Skin epidermis (tissue), 12 donors: ENCODE data around the gene CARD14.

Source experiments
- H3K27ac ChIP-seq, 21 experiments: fragments of 200-600 bp; sonication (generic) in 11 of 21; one replicate each; pipeline ENCODE4 v1.5.0; 2020; ENCODE audit warnings: mild to moderate bottlenecking in 3 of 21, inconsistent platforms in 2 of 21, moderate library complexity in 2 of 21
- H3K4me3 ChIP-seq, 7 experiments: fragments of 200-600 bp; sonication (generic) in 2 of 7; one replicate each; pipeline ENCODE4 v1.5.0; 2020; ENCODE audit warnings: inconsistent platforms in 2 of 7, mild to moderate bottlenecking in 2 of 7, moderate library complexity in 1 of 7

Gene CARD14

DNA sequence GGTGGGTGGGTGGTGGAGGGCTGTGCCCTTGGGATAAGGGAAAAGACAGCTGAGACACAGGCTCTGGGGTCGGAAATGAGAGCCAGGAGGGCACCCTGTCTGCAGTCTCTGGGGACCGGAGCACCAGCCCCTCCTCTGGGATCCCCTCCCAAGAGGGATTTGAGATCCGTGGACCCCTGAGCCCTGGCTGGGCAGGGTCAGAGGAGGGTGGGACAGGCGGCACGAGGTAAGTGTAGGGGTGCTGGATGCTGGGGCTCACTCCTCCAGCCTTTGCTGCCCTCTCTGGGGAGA is 49.9 kb downstream of the CARD14 start:
- Histone ChIP-seq H3K27ac (peak overlapping the region; percentile 71 to 98 (median 90)), H3K4me3 (peak overlapping the region; percentile 74 to 95 (median 86))

DNA sequence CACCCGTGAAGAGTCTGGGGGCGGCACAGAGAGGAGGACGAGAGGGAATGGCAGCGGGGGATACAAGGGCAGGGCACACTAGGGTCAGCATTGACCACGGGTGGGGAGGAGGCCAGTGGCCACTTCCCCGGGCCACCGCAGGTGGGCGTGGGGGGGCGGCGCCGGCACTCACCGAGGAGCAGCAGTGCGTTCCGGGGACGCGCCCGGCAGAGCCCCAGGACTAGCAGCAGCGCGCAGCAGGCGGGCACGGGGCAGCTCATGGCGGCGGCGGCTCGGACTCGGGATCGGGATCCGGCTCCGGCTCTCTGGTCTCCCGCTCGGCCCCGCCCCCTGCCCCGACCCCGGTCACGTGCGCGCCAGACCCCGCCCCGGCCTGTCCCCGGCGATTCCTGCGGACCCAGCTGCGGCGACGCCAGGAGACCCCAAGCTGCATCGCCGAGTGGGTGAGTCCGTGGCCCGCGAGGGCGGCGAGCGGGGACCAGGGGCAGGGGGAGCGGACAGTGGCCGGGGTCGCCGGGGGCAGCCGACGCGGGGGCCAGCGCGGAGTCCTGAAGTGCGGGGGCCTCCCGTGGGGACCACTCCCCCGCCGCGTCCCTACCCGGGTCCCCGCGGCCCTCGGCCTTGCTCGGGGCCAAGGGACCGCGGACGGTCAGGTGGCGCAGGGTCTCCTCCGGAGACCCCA is 50.4 kb downstream of the CARD14 start, which contains the start of the genes SGSH and SLC26A11:
SGSH (minus strand) TSS at position 280 of the 682 bp plus-strand sequence; CDS start at position 260, 20 bp downstream.
SLC26A11 (plus strand) TSS at position 374 of the 682 bp plus-strand sequence. CDS start 1,134 bp downstream, outside the sequence.
- peak within 1 kb of the TSS; percentile 74 to 95 (median 86) for H3K4me3 ChIP-seq
- H3K27ac ChIP-seq, result peak within 1 kb of the TSS; percentile 71 to 98 (median 90)

DNA sequence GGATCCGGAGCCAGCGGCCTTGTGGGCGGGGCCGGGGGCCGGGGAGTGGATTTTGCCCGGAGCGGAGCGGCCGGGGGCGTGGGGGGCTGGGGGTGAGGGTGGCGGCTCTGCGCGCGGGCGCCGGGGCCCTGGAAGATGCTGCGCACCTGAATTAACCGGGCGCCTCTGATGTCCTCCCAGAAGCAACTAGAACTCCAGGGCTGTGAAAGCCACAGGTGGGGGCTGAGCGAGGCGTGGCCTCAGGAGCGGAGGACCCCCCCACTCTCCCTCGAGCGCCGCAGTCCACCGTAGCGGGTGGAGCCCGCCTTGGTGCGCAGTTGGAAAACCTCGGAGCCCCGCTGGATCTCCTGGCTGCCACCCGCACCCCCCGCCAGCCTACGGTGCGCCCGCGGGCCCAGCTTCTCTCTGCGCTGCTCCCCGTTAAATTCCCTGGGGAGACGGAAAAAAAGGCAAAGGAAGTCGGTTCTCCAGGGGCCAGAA is 50.9 kb downstream of the CARD14 start:
- peak overlapping the region; percentile 74 to 95 (median 86) for H3K4me3 ChIP-seq
- peak overlapping the region; percentile 71 to 98 (median 90) for H3K27ac ChIP-seq

DNA sequence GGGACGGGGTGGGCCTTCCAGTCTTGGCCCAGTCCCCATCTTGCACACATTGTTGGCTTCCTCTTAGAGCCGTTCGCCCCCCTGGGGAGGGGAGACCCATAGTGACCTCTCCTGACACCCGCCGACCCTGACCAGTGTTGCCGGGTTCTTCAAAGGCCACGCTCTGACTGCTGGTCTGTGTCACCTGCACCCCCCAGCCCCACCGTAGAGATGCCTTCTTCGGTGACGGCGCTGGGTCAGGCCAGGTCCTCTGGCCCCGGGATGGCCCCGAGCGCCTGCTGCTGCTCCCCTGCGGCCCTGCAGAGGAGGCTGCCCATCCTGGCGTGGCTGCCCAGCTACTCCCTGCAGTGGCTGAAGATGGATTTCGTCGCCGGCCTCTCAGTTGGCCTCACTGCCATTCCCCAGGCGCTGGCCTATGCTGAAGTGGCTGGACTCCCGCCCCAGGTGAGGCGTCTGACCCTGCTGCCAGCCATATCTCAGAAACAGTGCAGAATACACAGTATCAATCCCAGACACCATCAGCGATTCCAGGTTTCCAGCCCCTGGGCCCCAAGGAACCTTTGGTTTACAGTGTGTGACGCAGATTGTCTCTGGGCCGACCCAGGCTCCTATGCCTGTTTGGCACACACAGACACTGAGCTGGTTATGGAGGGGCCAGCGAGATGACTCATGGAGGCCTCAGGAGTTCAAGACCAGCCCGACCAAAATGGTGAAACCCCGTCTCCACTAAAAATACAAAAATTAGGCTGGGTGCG is 51.7 kb downstream of the CARD14 start:
- Histone ChIP-seq H3K27ac (peak overlapping the region in 5 of 21 experiments; percentile 82 to 98 (median 91)), H3K4me3 (peak overlapping the region in 6 of 7 experiments; percentile 74 to 95 (median 90))

DNA sequence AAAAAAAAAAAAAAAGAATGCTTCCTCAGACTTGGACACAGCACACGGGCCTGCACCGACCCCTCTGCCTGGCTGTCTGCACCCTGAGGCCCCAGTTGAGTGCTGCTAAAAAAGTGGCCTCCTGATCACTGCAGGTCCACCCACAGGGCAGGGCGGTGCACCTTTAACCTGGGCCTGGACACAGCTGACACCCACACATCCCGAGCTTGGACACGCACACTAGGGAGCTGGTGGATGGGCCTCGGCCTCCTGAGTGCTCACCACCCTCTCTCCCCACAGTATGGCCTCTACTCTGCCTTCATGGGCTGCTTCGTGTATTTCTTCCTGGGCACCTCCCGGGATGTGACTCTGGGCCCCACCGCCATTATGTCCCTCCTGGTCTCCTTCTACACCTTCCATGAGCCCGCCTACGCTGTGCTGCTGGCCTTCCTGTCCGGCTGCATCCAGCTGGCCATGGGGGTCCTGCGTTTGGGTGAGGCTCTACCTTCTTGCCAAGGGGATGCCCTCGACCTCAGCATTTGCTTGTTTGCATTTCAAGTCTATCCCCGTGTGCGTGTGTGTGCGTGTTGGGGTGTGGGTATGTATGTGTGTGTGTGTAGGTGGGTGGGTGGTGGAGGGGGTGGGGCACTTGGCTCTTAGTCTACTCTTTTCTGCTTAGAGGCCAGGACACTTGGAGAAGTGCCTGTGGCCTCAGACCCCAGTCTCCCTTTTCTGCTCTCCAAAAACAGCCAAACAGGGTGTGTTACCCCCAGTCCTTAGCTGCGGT is 52.7 kb downstream of the CARD14 start:
- no peak overlapping the region for H3K4me3 ChIP-seq
- no peak overlapping the region for H3K27ac ChIP-seq

DNA sequence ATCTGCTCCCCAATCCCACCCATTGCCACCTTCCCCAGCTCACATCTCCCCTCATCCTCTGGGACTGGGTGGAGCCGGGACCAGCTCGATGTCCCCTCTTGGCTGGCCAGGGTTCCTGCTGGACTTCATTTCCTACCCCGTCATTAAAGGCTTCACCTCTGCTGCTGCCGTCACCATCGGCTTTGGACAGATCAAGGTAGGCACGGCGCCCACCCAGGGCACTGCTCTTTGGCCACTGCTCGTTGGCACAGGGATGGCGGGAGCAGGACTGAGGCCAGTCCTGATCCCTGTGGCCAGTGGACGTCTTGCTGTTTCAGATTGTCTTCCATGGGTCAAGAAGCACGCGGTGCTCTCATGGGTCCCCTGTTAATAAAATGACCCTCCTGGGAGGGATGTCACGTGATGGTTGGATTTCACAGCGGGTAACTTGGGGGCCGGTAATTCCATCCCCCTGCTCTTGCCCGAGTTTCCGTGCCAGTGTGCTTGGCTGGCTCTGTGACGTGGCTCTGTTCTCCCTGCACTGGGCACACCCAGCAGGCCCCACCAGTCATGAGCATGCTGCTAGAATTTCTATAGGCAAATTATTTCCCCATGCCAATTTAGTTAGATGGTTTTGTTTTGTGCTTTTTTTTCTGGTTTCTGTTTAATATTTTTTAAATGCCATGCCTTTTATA is 53.4 kb downstream of the CARD14 start:
- Histone ChIP-seq H3K4me3 (no peak overlapping the region), H3K27ac (no peak overlapping the region)

DNA sequence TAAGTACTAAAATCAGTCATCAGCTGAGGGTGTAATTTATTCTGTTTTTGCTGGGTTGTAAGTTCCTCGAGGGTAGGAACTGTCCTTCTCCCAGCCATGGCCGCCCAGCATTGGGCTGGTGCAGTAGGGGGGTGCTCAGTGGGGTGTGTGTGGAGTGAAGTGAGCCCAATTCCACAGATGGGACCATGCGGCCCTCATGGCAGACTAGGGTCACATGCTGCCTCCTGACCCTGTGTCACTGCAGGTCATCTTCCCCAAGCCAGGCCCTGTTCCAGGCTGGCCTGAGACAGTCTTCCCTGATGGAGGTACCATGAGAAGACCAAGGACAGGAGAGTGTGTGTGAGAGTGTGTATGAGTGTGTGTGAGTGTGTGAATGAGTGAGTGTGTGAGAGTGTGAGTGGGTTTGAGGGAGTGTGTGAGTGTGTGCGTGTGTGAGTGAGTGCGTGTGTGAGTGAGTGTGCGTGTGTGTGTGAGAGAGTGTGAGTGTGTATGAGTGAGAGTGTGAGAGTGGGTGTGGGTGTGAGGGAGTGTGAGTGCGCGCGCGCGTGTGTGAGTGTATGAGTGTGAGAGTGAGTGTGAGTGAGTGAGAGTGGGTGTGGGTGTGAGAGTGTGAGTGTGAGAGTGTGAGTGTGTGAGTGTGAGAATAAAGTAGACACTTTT is 54.1 kb downstream of the CARD14 start:
- Histone ChIP-seq H3K4me3 (no peak overlapping the region), H3K27ac (no peak overlapping the region)

DNA sequence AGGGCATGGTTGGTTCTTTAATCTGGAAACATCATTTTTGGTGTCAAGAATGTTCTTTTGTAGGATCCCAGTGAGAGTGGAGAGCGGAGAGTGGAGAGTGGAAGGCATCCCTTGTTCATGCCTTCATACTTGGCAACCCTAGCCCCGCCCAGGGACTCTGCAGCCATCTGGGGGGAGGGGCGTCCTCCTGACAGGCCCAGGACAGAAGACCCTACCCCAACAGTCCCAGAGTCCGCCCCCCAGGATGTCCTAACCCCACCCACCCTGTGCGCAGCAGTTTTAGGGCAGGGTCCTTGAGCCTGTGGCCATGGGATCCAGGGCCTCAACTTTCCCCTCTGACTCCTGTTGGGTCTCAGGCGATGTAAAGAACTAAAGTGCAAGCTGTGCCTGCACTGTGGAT is 54.9 kb downstream of the CARD14 start:
- H3K27ac ChIP-seq, result no peak overlapping the region
- H3K4me3 ChIP-seq, result no peak overlapping the region

DNA sequence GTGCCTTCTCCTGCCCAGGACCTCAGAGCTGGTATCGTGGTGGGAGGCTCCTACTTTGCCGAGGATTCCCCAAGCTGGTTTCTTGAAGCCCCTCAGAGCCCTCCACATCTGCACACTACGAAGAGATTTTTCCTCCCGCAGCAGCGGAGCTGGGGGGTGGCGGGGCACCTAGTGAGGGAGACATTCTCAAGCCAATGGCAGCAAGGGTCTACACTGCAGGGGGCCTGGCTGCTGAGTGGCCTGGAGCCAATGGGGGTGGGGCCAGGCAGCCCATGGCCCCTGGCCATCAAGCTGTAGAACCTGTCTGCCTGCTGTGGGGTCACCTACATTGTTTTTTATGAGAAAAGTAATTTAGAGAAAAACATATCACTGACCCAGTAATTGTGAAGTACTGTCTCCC is 55.4 kb downstream of the CARD14 start:
- H3K4me3 ChIP-seq, result no peak overlapping the region

DNA sequence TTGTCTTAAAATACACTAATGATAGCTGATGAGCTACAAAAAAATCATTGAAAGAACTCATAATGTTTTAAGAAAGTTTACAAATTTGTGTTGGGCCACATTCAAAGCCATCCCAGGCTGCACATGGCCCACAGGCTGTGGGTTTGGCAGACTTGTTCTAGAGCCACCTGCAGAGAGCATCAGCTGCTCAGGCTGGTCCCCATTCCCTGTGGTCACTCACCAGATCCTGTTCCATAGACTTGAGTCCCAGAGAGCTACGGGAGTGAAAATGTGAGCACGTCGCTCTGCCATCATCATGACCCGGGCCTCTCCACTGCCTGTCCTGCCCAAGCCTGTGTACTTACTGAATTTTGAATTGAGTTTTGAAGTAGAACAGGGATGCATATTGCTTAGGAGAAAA is 57.3 kb downstream of the CARD14 start:
- Histone ChIP-seq H3K27ac (no peak overlapping the region), H3K4me3 (no peak overlapping the region)

More for the DNA sequence above, 55.4 kb downstream of the CARD14 start:
- no peak overlapping the region for H3K27ac ChIP-seq

DNA sequence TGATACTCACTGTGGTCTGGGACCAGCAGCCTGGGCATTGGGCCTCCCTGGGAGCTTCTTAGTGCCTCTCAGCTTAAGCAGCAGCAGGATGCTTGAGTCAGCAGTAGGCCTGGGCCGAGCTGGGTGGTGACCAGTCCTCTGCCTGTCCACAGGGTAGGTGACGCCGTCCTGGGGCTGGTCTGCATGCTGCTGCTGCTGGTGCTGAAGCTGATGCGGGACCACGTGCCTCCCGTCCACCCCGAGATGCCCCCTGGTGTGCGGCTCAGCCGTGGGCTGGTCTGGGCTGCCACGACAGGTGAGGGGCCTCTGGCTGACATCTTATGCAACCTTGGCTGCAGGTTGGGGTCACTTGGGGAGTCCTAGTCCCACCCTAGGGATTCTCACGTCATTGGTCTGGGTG is 57.8 kb downstream of the CARD14 start:
- H3K27ac ChIP-seq, result no peak overlapping the region

DNA sequence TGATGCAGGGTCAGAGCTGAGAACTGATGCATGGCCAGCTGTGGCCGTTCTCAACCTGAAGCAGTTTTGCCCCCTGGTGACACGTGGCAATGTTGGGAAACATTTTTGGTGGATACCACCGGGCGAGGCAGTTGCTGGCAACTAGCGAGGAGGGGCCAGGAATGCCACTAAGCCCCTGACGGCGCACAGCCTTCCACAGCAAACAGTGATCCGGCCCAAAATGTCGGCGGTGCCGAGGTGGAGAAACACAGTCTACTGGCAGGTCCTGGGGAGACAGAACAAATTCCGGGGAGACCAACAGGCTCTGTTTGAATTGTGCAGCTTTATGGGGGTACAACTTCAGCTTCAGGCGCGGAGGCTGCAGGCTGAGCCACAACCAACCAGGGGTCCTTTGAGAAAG is 58.6 kb downstream of the CARD14 start:
- no peak overlapping the region for H3K27ac ChIP-seq
- no peak overlapping the region for H3K4me3 ChIP-seq

More for the DNA sequence above, 57.8 kb downstream of the CARD14 start:
- H3K4me3 ChIP-seq, result no peak overlapping the region

DNA sequence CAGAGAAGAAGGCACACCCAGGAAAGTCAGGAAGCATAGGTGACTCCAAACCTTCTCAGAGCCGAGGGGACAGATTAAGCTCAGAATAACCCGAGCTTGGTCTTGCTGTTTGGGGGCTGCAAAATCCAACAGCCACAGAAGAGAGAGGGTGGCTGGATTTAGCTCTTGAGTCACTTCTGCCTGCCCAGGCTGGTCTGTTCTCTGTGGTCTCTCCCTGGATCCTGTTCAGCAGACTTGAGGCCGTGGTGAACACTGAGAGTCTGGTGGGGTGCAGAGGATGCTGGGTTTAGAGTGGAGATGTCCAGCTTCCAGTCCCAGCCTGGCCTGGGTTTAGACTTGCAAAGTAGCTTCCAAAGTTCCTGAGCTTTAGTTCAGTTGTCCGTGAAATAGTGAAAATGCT is 59.2 kb downstream of the CARD14 start:
- H3K4me3 ChIP-seq, result no peak overlapping the region
- no peak overlapping the region for H3K27ac ChIP-seq

DNA sequence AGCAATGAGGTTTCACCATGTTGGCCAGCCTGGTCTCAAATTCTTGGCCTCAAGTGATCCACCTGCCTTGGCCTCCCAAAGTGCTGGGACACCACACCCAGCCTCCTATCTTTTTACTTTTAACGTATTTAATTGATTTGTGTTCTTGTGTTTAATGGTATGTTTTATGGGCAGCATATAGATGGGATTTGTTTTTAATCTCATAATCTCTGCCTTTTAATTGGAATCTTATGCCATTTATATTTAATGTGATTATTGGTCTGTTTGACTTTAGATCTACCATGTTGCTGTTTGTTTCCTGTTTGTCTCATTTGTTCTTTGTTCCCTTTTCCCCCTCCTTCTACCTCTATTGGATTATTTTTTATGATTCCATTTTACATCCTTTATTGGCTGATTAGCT is 62.6 kb downstream of the CARD14 start:
- H3K27ac ChIP-seq, result no peak overlapping the region
- H3K4me3 ChIP-seq, result no peak overlapping the region

DNA sequence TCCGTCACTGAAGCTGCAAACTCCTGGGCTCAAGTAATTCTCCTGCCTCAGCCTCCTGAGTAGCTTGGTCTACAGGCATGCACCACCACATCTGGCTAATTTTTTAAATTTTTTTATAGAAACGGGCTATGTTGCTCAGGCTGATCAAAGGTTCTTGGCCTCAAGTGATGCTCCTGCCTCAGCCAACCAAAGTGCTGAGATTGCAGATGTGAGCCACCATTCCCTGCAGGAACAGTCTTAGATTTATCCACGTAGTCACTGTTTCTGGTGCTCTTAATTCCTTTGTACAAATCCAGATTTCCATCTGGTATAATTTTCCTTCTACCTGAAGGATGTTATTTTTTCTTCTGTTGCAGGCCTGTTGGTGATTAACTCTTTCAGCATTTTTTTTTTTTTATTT is 63.4 kb downstream of the CARD14 start:
- H3K27ac ChIP-seq, result no peak overlapping the region
- no peak overlapping the region for H3K4me3 ChIP-seq

DNA sequence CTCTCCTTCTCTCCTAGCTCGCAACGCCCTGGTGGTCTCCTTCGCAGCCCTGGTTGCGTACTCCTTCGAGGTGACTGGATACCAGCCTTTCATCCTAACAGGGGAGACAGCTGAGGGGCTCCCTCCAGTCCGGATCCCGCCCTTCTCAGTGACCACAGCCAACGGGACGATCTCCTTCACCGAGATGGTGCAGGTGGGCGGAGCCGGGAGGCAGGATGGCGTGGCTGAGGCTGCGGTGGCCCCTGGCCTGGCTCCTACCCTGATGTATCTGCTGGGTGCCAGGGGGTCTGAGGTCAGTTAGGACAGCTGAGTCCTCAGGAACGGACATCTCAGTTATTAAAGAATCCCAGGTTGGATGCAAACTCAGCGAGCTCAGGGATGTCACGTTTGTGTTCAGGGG is 67.1 kb downstream of the CARD14 start:
- no peak overlapping the region for H3K27ac ChIP-seq

DNA sequence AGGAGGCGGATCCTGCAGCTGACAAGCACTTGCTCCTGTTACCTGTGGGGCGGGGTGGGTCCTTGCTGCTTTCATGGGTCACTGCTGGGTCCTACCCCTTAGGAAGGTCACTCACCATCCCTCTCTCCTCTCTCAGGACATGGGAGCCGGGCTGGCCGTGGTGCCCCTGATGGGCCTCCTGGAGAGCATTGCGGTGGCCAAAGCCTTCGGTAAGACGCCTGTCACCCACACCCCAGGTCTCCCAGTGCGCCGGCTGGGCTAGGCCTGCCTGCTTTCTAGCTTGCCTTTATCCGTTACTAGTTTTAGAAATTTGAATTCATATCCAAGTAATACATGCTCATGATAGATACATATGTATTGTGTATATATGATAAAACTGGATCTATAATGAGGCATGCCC is 67.6 kb downstream of the CARD14 start:
- no peak overlapping the region for H3K27ac ChIP-seq

More for the DNA sequence above, 67.1 kb downstream of the CARD14 start:
- H3K4me3 ChIP-seq, result no peak overlapping the region

DNA sequence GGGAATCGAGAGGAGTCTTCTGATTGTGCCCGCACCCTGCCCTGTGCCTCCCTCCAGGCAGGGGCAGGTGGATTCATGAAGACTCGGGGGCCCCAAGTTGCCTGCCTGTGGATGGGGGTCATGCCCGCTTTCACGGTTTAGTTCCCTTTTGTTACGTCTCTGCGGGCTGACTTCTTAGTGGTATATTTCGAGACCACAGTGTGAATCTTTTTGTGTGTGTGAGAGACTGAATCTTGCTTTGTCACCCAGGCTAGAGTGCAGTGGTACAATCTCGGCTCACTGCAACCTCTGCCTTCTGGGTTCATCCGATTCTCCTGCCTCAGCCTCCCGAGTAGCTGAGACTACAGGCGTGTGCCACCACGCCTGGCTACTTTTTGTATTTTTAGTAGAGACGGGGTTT is 72.7 kb downstream of the CARD14 start:
- H3K27ac ChIP-seq, result no peak overlapping the region
- H3K4me3 ChIP-seq, result no peak overlapping the region

More for the DNA sequence above, 67.6 kb downstream of the CARD14 start:
- no peak overlapping the region for H3K4me3 ChIP-seq
